NCI-H82 treated with DMSO at 0.1 percent for 48 hours (cell line): ENCODE results near the gene RREB1.

ENCODE experiments used
- DNase-seq: peaks from one replicate; lab custom pipeline; 2025; ENCODE audit not compliant: unreplicated experiment; lab: John Stamatoyannopoulos, UW

The RREB1 gene

GRCh38 chr6:7159790-7160525 is 52.2 kb downstream of the RREB1 start:
- no peak for DNase-seq

- DNase-seq = no peak
These were observed 53.5 kb downstream of the RREB1 start for GRCh38 chr6:7161253-7161623.

GRCh38 chr6:7161845-7162244 is 54.1 kb downstream of the RREB1 start:
- no peak for DNase-seq

- DNase-seq = no peak
These were observed 55.9 kb downstream of the RREB1 start for GRCh38 chr6:7163661-7164071.

- no peak for DNase-seq
These were observed 56.8 kb downstream of the RREB1 start for GRCh38 chr6:7164536-7165001.

DNA sequence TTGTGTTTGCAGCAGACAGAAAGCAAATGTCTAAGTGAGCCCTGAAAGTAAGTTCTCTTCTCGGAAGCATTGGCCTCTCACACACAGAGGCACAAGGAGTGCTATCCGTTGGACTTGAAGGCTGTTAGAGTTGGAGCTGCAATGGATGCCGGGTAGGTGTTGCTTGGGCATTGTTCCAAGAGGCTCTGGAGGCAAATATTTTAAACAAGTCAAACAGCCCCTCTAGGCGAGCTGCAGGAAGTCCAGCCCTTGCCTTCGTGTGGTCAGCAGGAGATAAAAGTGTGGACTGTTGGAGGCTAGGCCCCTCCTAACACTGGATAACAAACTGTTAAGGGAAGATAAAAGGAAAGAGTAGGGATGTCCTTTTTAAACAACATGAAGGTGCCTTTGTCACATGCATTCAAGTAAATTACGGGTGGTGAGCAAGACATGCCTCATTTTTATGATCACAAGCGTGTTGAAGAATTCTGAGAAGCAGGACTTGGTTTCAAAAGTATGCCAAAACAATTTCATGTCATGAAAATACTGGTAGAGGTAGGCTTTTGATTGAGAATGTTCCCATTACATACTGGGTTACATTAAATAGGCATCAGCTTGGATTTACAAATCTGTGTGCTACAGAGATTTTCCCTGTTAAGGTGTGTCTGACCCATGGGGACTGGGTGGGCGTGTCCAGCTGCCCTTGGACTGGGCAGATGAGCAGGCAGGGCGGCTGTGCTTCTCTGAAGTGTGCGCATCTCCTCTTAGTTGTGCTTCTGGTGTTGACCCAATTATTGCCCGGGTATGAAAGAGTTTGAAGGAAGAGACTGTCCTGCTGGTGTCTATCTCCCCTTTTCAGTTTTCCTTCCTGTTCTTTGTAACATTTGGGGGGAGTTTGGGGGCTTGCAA is 57.5 kb downstream of the RREB1 start:
- DNase-seq = no peak

DNA sequence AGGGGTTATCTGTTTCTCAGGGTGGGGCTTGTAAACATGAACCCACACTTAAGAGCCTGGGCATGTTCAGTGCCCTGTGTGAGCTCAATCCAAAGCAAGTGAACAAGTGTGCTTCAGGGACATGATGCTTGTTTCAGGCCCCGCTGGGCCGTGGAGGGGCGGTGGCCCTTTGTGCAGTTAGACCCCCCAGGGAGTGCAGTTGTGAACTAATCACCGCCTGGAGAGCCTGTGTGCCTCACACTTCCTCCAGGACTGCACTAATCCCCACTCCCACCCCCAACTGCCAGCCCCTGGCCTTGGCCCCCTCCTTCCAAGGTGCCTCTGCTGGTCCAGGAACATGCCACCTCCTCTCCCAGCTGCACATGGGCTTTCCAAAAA is 58.1 kb downstream of the RREB1 start:
- no peak for DNase-seq

- no peak for DNase-seq
These were observed 58.9 kb downstream of the RREB1 start for GRCh38 chr6:7166410-7167293.

DNA sequence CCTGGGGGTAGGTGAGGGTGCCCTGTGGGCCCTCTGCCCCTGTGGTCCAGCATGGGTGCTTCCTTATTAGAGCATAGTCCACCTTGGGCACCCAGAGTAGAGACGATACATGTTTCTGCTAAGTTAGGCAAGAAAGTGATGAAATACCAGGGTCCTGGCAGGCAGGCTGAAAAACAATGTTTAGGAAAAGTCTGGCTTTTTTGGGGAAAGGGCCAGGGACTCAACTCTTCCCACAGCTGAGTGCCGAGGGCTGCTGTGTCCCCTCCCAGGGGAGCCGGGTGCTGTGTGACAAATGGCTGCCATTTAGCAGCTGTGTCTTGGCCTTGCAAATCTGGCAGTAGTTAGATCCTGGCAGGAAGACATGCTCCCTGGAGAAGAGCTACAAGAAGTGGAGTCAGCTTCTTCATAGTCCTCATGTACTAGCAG is 61.5 kb downstream of the RREB1 start:
- DNase-seq = no peak

- DNase-seq = no peak
These were observed 62.5 kb downstream of the RREB1 start for GRCh38 chr6:7170117-7170732.

GRCh38 chr6:7171119-7171518 is 63.4 kb downstream of the RREB1 start:
- DNase-seq = no peak

DNA sequence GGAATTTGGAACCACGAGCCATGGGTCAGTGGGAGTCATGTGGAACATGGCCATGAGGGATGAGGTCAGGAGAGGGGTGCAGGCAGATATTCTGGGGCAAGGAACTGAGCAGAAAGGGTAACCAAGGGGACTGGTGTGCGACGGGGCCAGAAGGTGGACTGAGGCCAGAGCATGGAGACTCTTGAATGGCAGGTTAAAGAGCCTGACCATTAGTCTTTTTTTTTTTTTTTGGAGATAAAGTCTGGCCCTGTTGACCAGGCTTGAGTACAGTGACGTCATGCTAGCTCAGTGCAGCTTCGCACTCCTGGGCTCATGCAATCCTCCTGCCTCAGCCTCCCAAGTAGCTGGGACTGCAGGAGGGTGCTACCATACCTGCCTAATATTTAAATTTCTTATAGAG is 64.0 kb downstream of the RREB1 start:
- DNase-seq = no peak

- DNase-seq = no peak
These were observed 64.9 kb downstream of the RREB1 start for GRCh38 chr6:7172649-7173048.

DNA sequence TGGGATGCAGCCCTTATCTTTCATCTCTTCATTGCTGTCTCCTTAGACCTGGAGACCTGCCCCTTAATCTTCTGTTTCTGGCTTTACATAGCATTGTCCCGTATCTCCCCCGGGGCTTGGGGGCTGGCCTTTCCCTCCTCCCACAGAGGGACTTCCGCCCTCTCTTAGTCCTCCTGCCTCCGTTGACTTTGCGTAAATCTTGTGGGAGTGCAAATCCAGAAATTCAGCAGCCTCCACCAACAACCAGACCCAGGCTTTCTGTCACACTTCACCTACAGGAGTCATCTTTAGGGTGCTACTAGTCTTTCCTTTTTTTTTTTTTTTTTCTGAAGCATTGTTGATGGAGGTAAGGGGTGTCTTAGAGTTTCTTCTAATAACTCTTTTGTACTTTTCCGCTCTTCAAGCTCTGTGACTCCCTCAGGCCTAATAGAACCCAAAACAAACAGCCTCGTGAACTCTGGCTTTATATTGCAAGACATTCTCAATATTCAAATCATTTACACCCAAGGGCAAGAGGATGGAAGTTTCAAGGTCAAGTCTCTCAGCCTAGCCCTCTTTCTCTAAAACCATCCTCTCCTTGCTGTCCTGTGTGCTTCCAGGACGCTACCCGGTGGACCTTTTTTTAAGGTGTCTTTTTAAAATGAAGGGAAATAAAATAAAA is 66.2 kb downstream of the RREB1 start:
- no peak for DNase-seq

- DNase-seq = no peak
These were observed 67.7 kb downstream of the RREB1 start for GRCh38 chr6:7175462-7175861.

GRCh38 chr6:7176208-7176607 is 68.4 kb downstream of the RREB1 start:
- no peak for DNase-seq

DNA sequence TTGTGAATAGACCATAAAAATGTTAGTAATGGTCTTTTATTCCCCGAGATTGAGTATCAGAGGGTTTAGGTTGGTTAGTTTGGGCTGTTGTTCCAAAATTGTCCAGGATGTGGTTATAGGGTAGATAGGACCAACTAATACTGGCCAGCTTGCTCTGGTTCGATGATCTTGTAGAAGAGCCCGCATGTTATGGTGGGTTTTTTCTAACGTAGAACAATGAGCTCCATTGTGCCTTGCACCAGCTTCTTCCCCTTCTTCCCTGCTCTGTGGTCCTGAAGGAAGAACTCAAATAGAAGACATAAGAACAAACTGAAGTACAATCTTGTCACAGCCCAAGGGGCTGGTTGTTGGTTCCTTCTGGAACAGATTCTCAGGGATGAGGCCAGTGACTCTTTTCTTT is 70.5 kb downstream of the RREB1 start:
- no peak for DNase-seq

- no peak for DNase-seq
These were observed 73.0 kb downstream of the RREB1 start for GRCh38 chr6:7180751-7181150.

- peak; percentile 82 for DNase-seq
These were observed 75.9 kb downstream of the RREB1 start for GRCh38 chr6:7183707-7184106.

DNA sequence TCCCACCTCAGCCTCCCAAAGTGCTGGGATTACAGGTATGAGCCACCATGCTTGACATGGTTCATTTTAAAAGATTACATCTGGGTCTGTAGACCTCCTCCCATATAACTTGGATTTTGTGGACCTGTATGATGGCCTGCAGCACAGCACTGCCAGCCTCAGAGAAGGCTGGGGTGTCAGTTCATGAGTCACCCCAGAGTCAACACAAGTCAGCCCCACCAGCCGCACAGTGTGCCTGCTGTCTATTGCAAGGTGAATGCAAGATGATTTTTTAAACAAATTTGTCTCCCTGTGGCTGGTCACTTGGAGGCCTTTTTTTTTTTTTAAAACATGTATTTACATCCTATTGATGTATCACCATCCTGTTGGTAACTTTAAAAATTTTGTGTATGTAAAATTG is 76.7 kb downstream of the RREB1 start:
- no peak for DNase-seq
